HepG2 (cell line): Measurements from ENCODE around the gene STRADA. TPM values are rescaled to one million over a fixed set of nuclear protein-coding genes. Genes with fewer than 3 reads are reported as not detected.

Source experiments
- BRF2 ChIP-seq: sonication (generic); formaldehyde crosslinking; IDR thresholded peaks from 2 replicates; pipeline ENCODE4 v1.8.1; 2022; ENCODE audit warnings: mild to moderate bottlenecking, missing genetic modification reagents
- ETV6 ChIP-seq: sonication (generic); formaldehyde crosslinking; conservative IDR thresholded peaks from 2 replicates; pipeline ENCODE4 v1.4.0; 2020; ENCODE audit warnings: missing genetic modification reagents
- JUN ChIP-seq: sonication (generic); formaldehyde crosslinking; IDR thresholded peaks from 2 replicates; pipeline ENCODE4 v1.4.0; 2020; ENCODE audit warnings: mild to moderate bottlenecking, missing genetic modification reagents
- KLF15 ChIP-seq: sonication (generic); formaldehyde crosslinking; IDR thresholded peaks from 2 replicates; pipeline ENCODE4 v1.8.1; 2023; ENCODE audit warnings: borderline replicate concordance, mild to moderate bottlenecking, inconsistent platforms, missing genetic modification reagents, mixed read lengths
- MYC ChIP-seq: sonication (generic); formaldehyde crosslinking; IDR thresholded peaks from 2 replicates; pipeline ENCODE4 v1.9.0; 2021; ENCODE audit warnings: missing genetic modification reagents, borderline replicate concordance
- MYPOP ChIP-seq: sonication (generic); formaldehyde crosslinking; IDR thresholded peaks from 2 replicates; pipeline ENCODE4 v1.8.1; 2023; ENCODE audit warnings: mild to moderate bottlenecking, moderate library complexity, missing genetic modification reagents
- SOX6 ChIP-seq, 2 experiments: fragments of 450-650 bp in 1 of 2; sonication (generic) in 1 of 2; formaldehyde crosslinking in 1 of 2; IDR thresholded peaks; 2 replicates each; pipeline versions ENCODE4 v1.4.0 to v1.6.1; 2017 to 2020; ENCODE audit warnings: antibody characterized with exemption in 1 of 2, mild to moderate bottlenecking in 1 of 2, missing genetic modification reagents in 1 of 2
- SRY ChIP-seq: sonication (generic); formaldehyde crosslinking; IDR thresholded peaks from 2 replicates; pipeline ENCODE4 v1.8.0; 2022; ENCODE audit warnings: mild to moderate bottlenecking, missing genetic modification reagents
- STAT6 ChIP-seq: sonication (generic); formaldehyde crosslinking; IDR thresholded peaks from 2 replicates; pipeline ENCODE4 v1.4.0; 2020; ENCODE audit warnings: missing genetic modification reagents, mild to moderate bottlenecking, borderline replicate concordance
- TCF7 ChIP-seq: sonication (generic); IDR thresholded peaks from 2 replicates; pipeline ENCODE4 v1.6.1; 2016; ENCODE audit warnings: antibody characterized with exemption, low read depth
- XBP1 ChIP-seq: sonication (generic); formaldehyde crosslinking; IDR thresholded peaks from 2 replicates; pipeline ENCODE4 v1.5.0; 2020; ENCODE audit warnings: missing genetic modification reagents
- ZBTB39 ChIP-seq: sonication (generic); formaldehyde crosslinking; IDR thresholded peaks from 2 replicates; pipeline ENCODE4 v1.5.0; 2020; ENCODE audit warnings: missing genetic modification reagents
- ZBTB42 ChIP-seq: sonication (generic); formaldehyde crosslinking; IDR thresholded peaks from 2 replicates; pipeline ENCODE4 v1.5.0; 2020; ENCODE audit warnings: mild to moderate bottlenecking, missing genetic modification reagents
- ZNF101 ChIP-seq: sonication (generic); formaldehyde crosslinking; IDR thresholded peaks from 2 replicates; pipeline ENCODE4 v1.4.0; 2020; ENCODE audit warnings: mild to moderate bottlenecking, low read depth, missing genetic modification reagents, borderline replicate concordance
- ZNF333 ChIP-seq: sonication (generic); formaldehyde crosslinking; IDR thresholded peaks from 2 replicates; pipeline ENCODE4 v1.4.0; 2020; ENCODE audit warnings: mild to moderate bottlenecking, missing genetic modification reagents, borderline replicate concordance
- ZXDC ChIP-seq: sonication (generic); formaldehyde crosslinking; IDR thresholded peaks from 2 replicates; pipeline ENCODE4 v1.5.0; 2020; ENCODE audit warnings: mild to moderate bottlenecking, missing genetic modification reagents
- polyA plus RNA-seq, 8 experiments: library from polyadenylated mRNA; depleted of rRNA in 3 of 8; stranded (reverse) in 7 of 8; unstranded in 1 of 8; fragments of >200 nt; fragmentation: Illumina TruSeq in 4 of 8; extraction: Trizol in 4 of 8; gene quantifications; 2 replicates each; pipeline versions ENCODE4 v1.2.1 to v1.2.3, GENCODE V29; 2011 to 2016; ENCODE audit warnings: low read depth in 4 of 8, missing spikeins in 1 of 8, mixed read lengths in 1 of 8; ENCODE audit not compliant: insufficient read depth in 1 of 8
- total RNA-seq, 5 experiments: library from RNA; depleted of rRNA; stranded (reverse); fragments of >200 nt; fragmentation: Illumina TruSeq; extraction: Trizol; gene quantifications; 2 replicates each; pipeline ENCODE4 v1.2.3, GENCODE V29; 2016; ENCODE audit warnings: low read depth in 1 of 5

The STRADA gene
- total and polyA plus RNA-seq, 2 of the 13 experiments (the other 11 are each of a cell fraction or from before 2014, with no cell fraction given): 17.6 to 17.9 TPM

GRCh38 chr17:63773272-63774140 is 31.9 kb upstream of the STRADA start, which contains the start of gene CCDC47 (continued):
- TF ChIP-seq MYPOP (CRISPR knock-in tag) (peak; percentile 95), XBP1 (CRISPR knock-in tag) (peak; percentile 47; the same call in 1 of the 2 replicates), SOX6 (IDR thresholded peaks at IDR 0.05) (no peak), SOX6 (CRISPR knock-in tag; IDR thresholded peaks at IDR 0.05) (peak; percentile 84), STAT6 (CRISPR knock-in tag) (peak; percentile 90; the same call in 1 of the 2 replicates), MYC (peak; percentile 100), JUN (CRISPR knock-in tag) (peak; percentile 99), ETV6 (CRISPR knock-in tag) (peak; percentile 70; the same call in 1 of the 2 replicates), KLF15 (CRISPR knock-in tag) (peak; percentile 40), TCF7 (no peak), ZXDC (CRISPR knock-in tag) (0 out of 2 replicates have a peak, but pooled peaks have one; percentile 46), SRY (peak; percentile 83; the same call in 1 of the 2 replicates), ZBTB39 (CRISPR knock-in tag) (no peak), ZBTB42 (CRISPR knock-in tag) (0 out of 2 replicates have a peak, but pooled peaks have one; percentile 37), ZNF333 (CRISPR knock-in tag) (peak; percentile 23; the same call in 1 of the 2 replicates), ZNF101 (CRISPR knock-in tag) (peak; percentile 67; the same call in 1 of the 2 replicates), BRF2 (CRISPR knock-in tag) (peak; percentile 24; the same call in 1 of the 2 replicates)
